HG02759 (cell line): ENCODE data around the gene COL23A1.
"Not testable (repeated sequence)": the region's sequence is repeated elsewhere in the genome, so short reads cannot be mapped to it uniquely, and the experiment has no call there.

Experiments
- ATAC-seq: cut with Tn5 transposase; IDR thresholded peaks from one replicate; pipeline ENCODE4 v1.9.1; 2021; ENCODE audit warnings: mild to moderate bottlenecking, moderate library complexity; ENCODE audit not compliant: unreplicated experiment

Gene COL23A1

GRCh38 chr5:178312880-178313282, 277.3 kb downstream of the COL23A1 start:
- no peak for ATAC-seq

GRCh38 chr5:178310130-178310865, 279.9 kb downstream of the COL23A1 start:
- ATAC-seq: no peak

- ATAC-seq: no peak
These were observed 280.8 kb downstream of the COL23A1 start for GRCh38 chr5:178309271-178310013.

GRCh38 chr5:178308541-178309092, 281.6 kb downstream of the COL23A1 start:
- no peak for ATAC-seq

GRCh38 chr5:178307267-178308045, 282.7 kb downstream of the COL23A1 start:
- no peak for ATAC-seq

GRCh38 chr5:178306430-178307225, 283.6 kb downstream of the COL23A1 start:
- ATAC-seq: no peak

- ATAC-seq: no peak
These were observed 284.4 kb downstream of the COL23A1 start for GRCh38 chr5:178305801-178306200.

- no peak for ATAC-seq
These were observed 285.2 kb downstream of the COL23A1 start for GRCh38 chr5:178304761-178305645.

GRCh38 chr5:178304016-178304415, 286.2 kb downstream of the COL23A1 start:
- ATAC-seq: no peak

GRCh38 chr5:178302321-178302720, 287.9 kb downstream of the COL23A1 start:
- not testable (repeated sequence) for ATAC-seq

GRCh38 chr5:178301641-178302040, 288.6 kb downstream of the COL23A1 start:
- ATAC-seq: no peak

GRCh38 chr5:178298283-178298807, 291.8 kb downstream of the COL23A1 start:
- ATAC-seq: no peak

GRCh38 chr5:178297751-178298150, 292.4 kb downstream of the COL23A1 start:
- ATAC-seq: no peak

GRCh38 chr5:178296066-178296465, 294.1 kb downstream of the COL23A1 start:
- ATAC-seq: no peak

- ATAC-seq: no peak
These were observed 294.6 kb downstream of the COL23A1 start for GRCh38 chr5:178295589-178295988.

- no peak for ATAC-seq
These were observed 296.4 kb downstream of the COL23A1 start for GRCh38 chr5:178293815-178294214.

GRCh38 chr5:178293400-178293799, 296.8 kb downstream of the COL23A1 start:
- ATAC-seq: no peak

- no peak for ATAC-seq
These were observed 297.4 kb downstream of the COL23A1 start for GRCh38 chr5:178292826-178293205.
